ENCODE results near the gene ATP9B.
"Not testable (repeated sequence)": the region's sequence is repeated elsewhere in the genome, so short reads cannot be mapped to it uniquely, and the experiment has no call there.

Gene ATP9B

GRCh38 chr18:79367989-79368388, 298.8 kb downstream of the ATP9B start:
- WGBS (ENCODE audit: insufficient coverage, insufficient read length) = no CpG with 5 or more reads among the region's 18 CpGs
- Histone ChIP-seq H3K4me1 (ENCODE audit: control insufficient read depth, insufficient read depth, low read length) (no peaks in the 10 kb centered on the region), H3K36me3 (ENCODE audit: control insufficient read depth, insufficient read depth, low read length) (no peaks in the 10 kb centered on the region), H3K4me3 (ENCODE audit: low read length) (no peak overlapping the region), H3K27ac (ENCODE audit: low read length) (no peak overlapping the region), H3K9me3 (ENCODE audit: control insufficient read depth, insufficient read depth, low read length) (no peaks in the 10 kb centered on the region), H3K27me3 (ENCODE audit: control insufficient read depth, insufficient read depth, low read length) (no peaks in the 10 kb centered on the region)
- DNase-seq (ENCODE audit: low read depth, low spot score) = no peak

GRCh38 chr18:79368681-79369080, 299.5 kb downstream of the ATP9B start:
- no peak for DNase-seq (ENCODE audit: low read depth, low spot score)
- no peak overlapping the region for H3K27ac ChIP-seq (ENCODE audit: low read length)

GRCh38 chr18:79371561-79372121, 302.4 kb downstream of the ATP9B start:
- Histone ChIP-seq H3K4me3 (ENCODE audit: low read length) (no peak overlapping the region), H3K9me3 (ENCODE audit: control insufficient read depth, insufficient read depth, low read length) (no peaks in the 10 kb centered on the region), H3K27me3 (ENCODE audit: control insufficient read depth, insufficient read depth, low read length) (no peaks in the 10 kb centered on the region), H3K27ac (ENCODE audit: low read length) (no peak overlapping the region), H3K4me1 (ENCODE audit: control insufficient read depth, insufficient read depth, low read length) (no peaks in the 10 kb centered on the region), H3K36me3 (ENCODE audit: control insufficient read depth, insufficient read depth, low read length) (no peaks in the 10 kb centered on the region)
- no peak for DNase-seq (ENCODE audit: low read depth, low spot score)
- WGBS (ENCODE audit: insufficient coverage, insufficient read length) = no CpG with 5 or more reads among the region's 14 CpGs

More at GRCh38 chr18:79368681-79369080, 299.5 kb downstream of the ATP9B start:
- H3K9me3 ChIP-seq (ENCODE audit: control insufficient read depth, insufficient read depth, low read length) = no peaks in the 10 kb centered on the region
- WGBS (ENCODE audit: insufficient coverage, insufficient read length) = no CpG with 5 or more reads among the region's 15 CpGs
- no peaks in the 10 kb centered on the region for H3K36me3 ChIP-seq (ENCODE audit: control insufficient read depth, insufficient read depth, low read length)
- no peaks in the 10 kb centered on the region for H3K4me1 ChIP-seq (ENCODE audit: control insufficient read depth, insufficient read depth, low read length)
- no peaks in the 10 kb centered on the region for H3K27me3 ChIP-seq (ENCODE audit: control insufficient read depth, insufficient read depth, low read length)
- H3K4me3 ChIP-seq (ENCODE audit: low read length) = no peak overlapping the region

GRCh38 chr18:79372461-79372860, 303.3 kb downstream of the ATP9B start:
- H3K9me3 ChIP-seq (ENCODE audit: control insufficient read depth, insufficient read depth, low read length) = no peaks in the 10 kb centered on the region

GRCh38 chr18:79372991-79373390, 303.8 kb downstream of the ATP9B start:
- H3K27me3 ChIP-seq (ENCODE audit: control insufficient read depth, insufficient read depth, low read length) = no peaks in the 10 kb centered on the region
- H3K36me3 ChIP-seq (ENCODE audit: control insufficient read depth, insufficient read depth, low read length) = no peaks in the 10 kb centered on the region
- DNase-seq (ENCODE audit: low read depth, low spot score) = no peak
- WGBS (ENCODE audit: insufficient coverage, insufficient read length) = no CpG with 5 or more reads among the region's 2 CpGs
- H3K4me3 ChIP-seq (ENCODE audit: low read length) = no peak overlapping the region
- no peaks in the 10 kb centered on the region for H3K9me3 ChIP-seq (ENCODE audit: control insufficient read depth, insufficient read depth, low read length)
- H3K27ac ChIP-seq (ENCODE audit: low read length) = no peak overlapping the region
- H3K4me1 ChIP-seq (ENCODE audit: control insufficient read depth, insufficient read depth, low read length) = no peaks in the 10 kb centered on the region

More at GRCh38 chr18:79372461-79372860, 303.3 kb downstream of the ATP9B start:
- no peaks in the 10 kb centered on the region for H3K4me1 ChIP-seq (ENCODE audit: control insufficient read depth, insufficient read depth, low read length)
- WGBS (ENCODE audit: insufficient coverage, insufficient read length) = no CpG with 5 or more reads among the region's 10 CpGs
- no peaks in the 10 kb centered on the region for H3K27me3 ChIP-seq (ENCODE audit: control insufficient read depth, insufficient read depth, low read length)
- no peak for DNase-seq (ENCODE audit: low read depth, low spot score)
- no peaks in the 10 kb centered on the region for H3K36me3 ChIP-seq (ENCODE audit: control insufficient read depth, insufficient read depth, low read length)
- no peak overlapping the region for H3K4me3 ChIP-seq (ENCODE audit: low read length)
- no peak overlapping the region for H3K27ac ChIP-seq (ENCODE audit: low read length)

GRCh38 chr18:79373736-79374135, 304.5 kb downstream of the ATP9B start:
- no peaks in the 10 kb centered on the region for H3K9me3 ChIP-seq (ENCODE audit: control insufficient read depth, insufficient read depth, low read length)
- no peak for DNase-seq (ENCODE audit: low read depth, low spot score)
- H3K4me3 ChIP-seq (ENCODE audit: low read length) = no peak overlapping the region
- WGBS (ENCODE audit: insufficient coverage, insufficient read length) = no CpG with 5 or more reads among the region's 17 CpGs
- H3K27me3 ChIP-seq (ENCODE audit: control insufficient read depth, insufficient read depth, low read length) = no peaks in the 10 kb centered on the region
- no peak overlapping the region for H3K27ac ChIP-seq (ENCODE audit: low read length)
- no peaks in the 10 kb centered on the region for H3K4me1 ChIP-seq (ENCODE audit: control insufficient read depth, insufficient read depth, low read length)
- no peaks in the 10 kb centered on the region for H3K36me3 ChIP-seq (ENCODE audit: control insufficient read depth, insufficient read depth, low read length)

- no peaks in the 10 kb centered on the region for H3K36me3 ChIP-seq (ENCODE audit: control insufficient read depth, insufficient read depth, low read length)
- no peak for DNase-seq (ENCODE audit: low read depth, low spot score)
- no peak overlapping the region for H3K4me3 ChIP-seq (ENCODE audit: low read length)
- no peaks in the 10 kb centered on the region for H3K4me1 ChIP-seq (ENCODE audit: control insufficient read depth, insufficient read depth, low read length)
- H3K9me3 ChIP-seq (ENCODE audit: control insufficient read depth, insufficient read depth, low read length) = no peaks in the 10 kb centered on the region
- no peak overlapping the region for H3K27ac ChIP-seq (ENCODE audit: low read length)
- no CpG with 5 or more reads among the region's 32 CpGs for whole genome bisulfite sequencing (ENCODE audit: insufficient coverage, insufficient read length)
- H3K27me3 ChIP-seq (ENCODE audit: control insufficient read depth, insufficient read depth, low read length) = no peaks in the 10 kb centered on the region
These were observed 305.4 kb downstream of the ATP9B start for GRCh38 chr18:79374408-79375171.

GRCh38 chr18:79375441-79376154, 306.4 kb downstream of the ATP9B start:
- Histone ChIP-seq H3K27me3 (ENCODE audit: control insufficient read depth, insufficient read depth, low read length) (no peaks in the 10 kb centered on the region), H3K36me3 (ENCODE audit: control insufficient read depth, insufficient read depth, low read length) (no peaks in the 10 kb centered on the region), H3K9me3 (ENCODE audit: control insufficient read depth, insufficient read depth, low read length) (no peaks in the 10 kb centered on the region), H3K4me3 (ENCODE audit: low read length) (no peak overlapping the region), H3K27ac (ENCODE audit: low read length) (no peak overlapping the region), H3K4me1 (ENCODE audit: control insufficient read depth, insufficient read depth, low read length) (no peaks in the 10 kb centered on the region)
- DNase-seq (ENCODE audit: low read depth, low spot score) = no peak
- no CpG with 5 or more reads among the region's 10 CpGs for WGBS (ENCODE audit: insufficient coverage, insufficient read length)

- not testable (repeated sequence) for H3K36me3 ChIP-seq (ENCODE audit: control insufficient read depth, insufficient read depth, low read length); DNase-seq (ENCODE audit: low read depth, low spot score); H3K27ac ChIP-seq (ENCODE audit: low read length); H3K9me3 ChIP-seq (ENCODE audit: control insufficient read depth, insufficient read depth, low read length); H3K27me3 ChIP-seq (ENCODE audit: control insufficient read depth, insufficient read depth, low read length); H3K4me3 ChIP-seq (ENCODE audit: low read length); H3K4me1 ChIP-seq (ENCODE audit: control insufficient read depth, insufficient read depth, low read length)
- WGBS (ENCODE audit: insufficient coverage, insufficient read length) = no CpG with 5 or more reads among the region's 12 CpGs
These were observed 307.5 kb downstream of the ATP9B start for GRCh38 chr18:79376661-79377060.

GRCh38 chr18:79377187-79377891, 308.1 kb downstream of the ATP9B start:
- DNase-seq (ENCODE audit: low read depth, low spot score) = no peak

More at GRCh38 chr18:79377187-79377891, 308.1 kb downstream of the ATP9B start:
- no CpG with 5 or more reads among the region's 19 CpGs for WGBS (ENCODE audit: insufficient coverage, insufficient read length)
- Histone ChIP-seq H3K9me3 (ENCODE audit: control insufficient read depth, insufficient read depth, low read length) (no peaks in the 10 kb centered on the region), H3K4me3 (ENCODE audit: low read length) (no peak overlapping the region), H3K4me1 (ENCODE audit: control insufficient read depth, insufficient read depth, low read length) (no peaks in the 10 kb centered on the region), H3K27me3 (ENCODE audit: control insufficient read depth, insufficient read depth, low read length) (no peaks in the 10 kb centered on the region), H3K27ac (ENCODE audit: low read length) (no peak overlapping the region), H3K36me3 (ENCODE audit: control insufficient read depth, insufficient read depth, low read length) (no peaks in the 10 kb centered on the region)

Measured in iPS DF 6.9 (cell line).